Left lung (tissue), 14 donors: ENCODE data around the gene FAM47C. TPM values are rescaled to one million over a fixed set of nuclear protein-coding genes. Genes with fewer than 3 reads are reported as not detected.
"Not testable (repeated sequence)": the region's sequence is repeated elsewhere in the genome, so short reads cannot be mapped to it uniquely, and the experiment has no call there.

Experiments
- ATAC-seq: fragments of 200-7000 bp; cut with Tn5 transposase; one replicate; pipeline ENCODE4 v1.9.1; 2020; ENCODE audit warnings: moderate library complexity
- DNase-seq, 4 donors: peaks; one replicate each; pipeline ENCODE4 v3.0.0-alpha.2; 2013 to 2020
- H3K27ac ChIP-seq, 2 donors: fragments of 200-600 bp; sonication (generic) in 1 of 2; one replicate each; pipeline versions ENCODE4 v1.5.0 to v1.8.0; 2020 to 2021
- H3K27me3 ChIP-seq, 2 donors: fragments of 200-600 bp; sonication (generic) in 1 of 2; one replicate each; pipeline versions ENCODE4 v1.5.0 to v1.8.0; 2020 to 2021
- H3K36me3 ChIP-seq, 2 donors: fragments of 200-600 bp; sonication (generic) in 1 of 2; one replicate each; pipeline versions ENCODE4 v1.5.0 to v1.8.0; 2020 to 2021
- H3K4me1 ChIP-seq, 2 donors: fragments of 200-600 bp; one replicate each; pipeline ENCODE4 v1.8.0; 2021
- H3K4me3 ChIP-seq, 2 donors: fragments of 200-600 bp; sonication (generic) in 1 of 2; one replicate each; pipeline versions ENCODE4 v1.5.0 to v1.8.0; 2020 to 2021; ENCODE audit warnings: mild to moderate bottlenecking in 1 of 2
- H3K9me3 ChIP-seq, 2 donors: fragments of 200-600 bp; sonication (generic) in 1 of 2; one replicate each; pipeline versions ENCODE4 v1.5.0 to v1.8.0; 2020 to 2021
- CTCF ChIP-seq, 2 donors: fragments of 200-600 bp; sonication (generic) in 1 of 2; IDR thresholded peaks; one replicate each; pipeline versions ENCODE4 v1.5.0 to v1.8.0; 2021; ENCODE audit warnings: antibody characterized with exemption in 2 of 2
- intact Hi-C, 2 donors: fragments of 100-400 bp; cut with DNase I; formaldehyde crosslinking; loops; one replicate each; pipeline versions ENCODE4 v1.11.2 to v1.14.2; 2022
- long read RNA-seq, 12 donors: library from polyadenylated mRNA in 2 of 12; unstranded in 2 of 12; transcript quantifications; one replicate each; pipeline ENCODE4 v2.0.0 and lab custom pipeline, GENCODE V29; 2019 to 2026
- polyA plus RNA-seq, 6 donors: library from polyadenylated mRNA; unstranded; fragments of 120-200 nt; gene quantifications; one replicate each; pipeline ENCODE4 v1.2.1, GENCODE V29; 2013; ENCODE audit not compliant: insufficient read length in 6 of 6
- total RNA-seq, 2 donors: library from RNA; stranded (reverse); fragmentation: NEBNext Ultra II Directional; extraction: Animal tissue kit (Norgen Biotek cat#: 25700); gene quantifications; one replicate each; pipeline ENCODE4 v1.2.1, GENCODE V29; 2021
- donor health status: DM: no; HTN: yes; CAD: no.
- donor health status: DM: no; HTN: no; CAD: no.

FAM47C gene
- total RNA-seq, result not detected
- under 1 TPM in 2 of 6 donors, not detected in 4; 0.07 to 0.10 TPM for polyA plus RNA-seq
- long read RNA-seq, donor 1, result 0 reads
- long read RNA-seq, donor 2, result 0 reads
- long read RNA-seq, donor 3, result 0 reads
- long read RNA-seq, donor 4, result 0 reads
- long read RNA-seq, donor 5, result 0 reads
- long read RNA-seq, donor 6, result 0 reads
- long read RNA-seq, donor 7, result 0 reads
- long read RNA-seq, donor 8, result 0 reads
- long read RNA-seq, donor 9, result 0 reads
- long read RNA-seq, donor 10, result 0 reads
- long read RNA-seq, donor 11, result 0 reads
- long read RNA-seq, donor 12, result 0 reads

GRCh38 chrX:37008182-37008581 is at the start of gene FAM47C:
Gene FAM47C, plus strand, starts transcription at chrX:37008366. Its CDS starts 45 bp downstream, at chrX:37008411.
- H3K4me3 ChIP-seq, intact Hi-C loops, H3K36me3 ChIP-seq, DNase-seq, H3K9me3 ChIP-seq, H3K4me1 ChIP-seq, H3K27ac ChIP-seq, ATAC-seq, H3K27me3 ChIP-seq: not testable (repeated sequence)

DNA sequence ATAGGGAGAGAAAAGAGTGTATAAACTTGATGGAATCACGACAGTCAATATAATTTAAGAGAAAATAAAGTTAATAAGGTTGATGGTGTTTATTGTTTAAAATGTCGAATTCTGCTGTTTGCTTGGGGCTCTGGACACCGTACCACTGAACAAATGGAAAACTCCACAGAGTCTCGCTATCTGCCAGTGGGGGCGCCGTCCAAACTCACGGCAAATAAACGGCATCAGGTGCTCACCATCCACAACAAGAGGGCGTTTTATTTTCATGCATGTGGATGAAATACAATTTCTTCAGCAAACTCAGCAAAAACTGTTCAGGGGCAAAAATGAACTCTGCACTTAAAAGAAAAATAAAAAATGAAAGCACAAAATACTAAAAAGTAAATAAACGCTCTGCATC is 46.6 kb upstream of the FAM47C start:
- ATAC-seq (no peak), DNase-seq (no peak)
- H3K4me1 ChIP-seq, result no peaks in the 10 kb centered on the region
- H3K27ac ChIP-seq, result no peak overlapping the region
- H3K36me3 ChIP-seq, result no peaks in the 10 kb centered on the region
- TF ChIP-seq CTCF (IDR thresholded peaks at IDR 0.05), result no peak
- H3K4me3 ChIP-seq, result no peak overlapping the region
- peaks cover 15 to 53% of the 10 kb centered on the region in 2 donors for H3K27me3 ChIP-seq
- H3K9me3 ChIP-seq, result no peaks in the 10 kb centered on the region
- intact Hi-C loops, result no loop called here

GRCh38 chrX:36963069-36963808 is 44.9 kb upstream of the FAM47C start:
- ATAC-seq, result no peak
- no peaks in the 10 kb centered on the region for H3K36me3 ChIP-seq
- no peak overlapping the region for H3K27ac ChIP-seq
- intact Hi-C loops, result no loop called here
- no peak for TF ChIP-seq CTCF (IDR thresholded peaks at IDR 0.05)
- H3K27me3 ChIP-seq, result peaks cover 4 to 36% of the 10 kb centered on the region in 2 donors
- H3K9me3 ChIP-seq, result no peaks in the 10 kb centered on the region
- H3K4me3 ChIP-seq, result no peak overlapping the region
- H3K4me1 ChIP-seq, result no peaks in the 10 kb centered on the region
- no peak for DNase-seq

DNA sequence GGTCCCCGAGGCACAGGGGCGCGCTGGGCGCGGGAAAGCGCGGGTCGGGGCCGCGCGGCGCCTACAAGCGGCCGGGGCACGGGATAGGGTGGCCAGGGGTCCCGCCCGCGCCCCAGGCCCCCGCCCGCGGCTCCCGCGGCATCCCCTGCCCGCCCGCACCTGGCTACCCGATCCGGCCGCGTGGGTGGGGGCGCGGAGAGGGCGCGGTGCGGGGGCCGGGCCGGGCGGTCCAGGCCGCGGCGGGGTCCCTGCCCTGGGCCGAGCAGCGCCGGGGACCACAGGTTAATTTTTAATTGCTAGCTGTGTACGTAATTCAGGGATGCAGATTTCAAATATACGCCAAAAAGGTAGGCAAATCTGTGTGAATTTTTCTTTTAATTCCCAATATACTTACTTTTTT is 44.3 kb upstream of the FAM47C start:
- Histone ChIP-seq H3K4me1 (no peaks in the 10 kb centered on the region), H3K27ac (no peak overlapping the region), H3K4me3 (no peak overlapping the region), H3K9me3 (no peaks in the 10 kb centered on the region), H3K36me3 (no peaks in the 10 kb centered on the region), H3K27me3 (peaks cover 0 to 30% of the 10 kb centered on the region in 2 donors)
- ATAC-seq (no peak), DNase-seq (no peak)
- no peak for TF ChIP-seq CTCF (IDR thresholded peaks at IDR 0.05)
- intact Hi-C loops, result no loop called here

DNA sequence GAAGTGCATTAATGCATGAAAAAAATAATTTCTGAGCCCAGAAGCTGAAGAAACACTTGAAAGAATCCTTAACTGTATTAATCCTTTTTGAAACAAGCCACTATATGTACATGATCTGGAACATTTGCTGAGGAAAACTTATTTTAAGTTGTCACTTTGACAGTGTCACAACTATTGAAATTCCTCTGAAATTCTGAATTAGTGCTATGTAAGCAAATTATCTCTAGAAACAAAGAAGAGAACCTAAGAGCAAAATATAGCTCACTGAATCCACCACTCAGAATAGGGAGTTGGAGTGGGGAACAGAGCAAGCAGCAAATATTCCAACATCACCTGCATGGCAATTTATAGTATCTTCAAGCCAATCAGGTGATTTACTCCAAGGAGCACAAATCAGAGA is 34.6 kb upstream of the FAM47C start:
- no peak overlapping the region for H3K4me3 ChIP-seq
- no peaks in the 10 kb centered on the region for H3K4me1 ChIP-seq
- H3K27ac ChIP-seq, result no peak overlapping the region
- no peaks in the 10 kb centered on the region for H3K36me3 ChIP-seq
- H3K27me3 ChIP-seq, result no peaks in the 10 kb centered on the region
- DNase-seq, result no peak
- TF ChIP-seq CTCF (IDR thresholded peaks at IDR 0.05), result no peak
- intact Hi-C loops, result no loop called here
- no peak for ATAC-seq
- H3K9me3 ChIP-seq, result no peaks in the 10 kb centered on the region
